H9 (cell line): ENCODE measurements around the gene SLCO6A1. TPM values are rescaled to one million over a fixed set of nuclear protein-coding genes. Genes with fewer than 3 reads are reported as not detected.

Source experiments
- DNase-seq: peaks from one replicate; pipeline ENCODE4 v3.0.0-alpha.2; 2017
- H2AFZ ChIP-seq: one replicate; pipeline ENCODE4 v1.6.1; 2013; ENCODE audit warnings: mild to moderate bottlenecking, low read length, control low read depth, moderate library complexity
- H2AK5ac ChIP-seq: 2 replicates; pipeline ENCODE4 v1.6.1; 2013; ENCODE audit warnings: low read length, control low read depth, mixed read lengths; ENCODE audit not compliant: insufficient read length
- H2BK120ac ChIP-seq: one replicate; pipeline ENCODE4 v1.6.1; 2013; ENCODE audit warnings: low read depth, mild to moderate bottlenecking, low read length, control low read depth, inconsistent platforms; ENCODE audit not compliant: poor library complexity, severe bottlenecking
- H2BK12ac ChIP-seq: 2 replicates; pipeline ENCODE4 v1.6.1; 2013; ENCODE audit warnings: low read length, control low read depth, mixed read lengths, low read depth; ENCODE audit not compliant: insufficient read length
- H2BK15ac ChIP-seq: 2 replicates; pipeline ENCODE4 v1.6.1; 2013; ENCODE audit warnings: low read depth, low read length, control low read depth
- H2BK20ac ChIP-seq: one replicate; pipeline ENCODE4 v1.6.1; 2013; ENCODE audit warnings: low read depth, mild to moderate bottlenecking, low read length, control low read depth, inconsistent platforms; ENCODE audit not compliant: poor library complexity, severe bottlenecking
- H2BK5ac ChIP-seq: 2 replicates; pipeline ENCODE4 v1.6.1; 2013; ENCODE audit warnings: low read length, control low read depth, mixed read lengths; ENCODE audit not compliant: insufficient read length
- H3K14ac ChIP-seq: 2 replicates; pipeline ENCODE4 v1.6.1; 2013; ENCODE audit warnings: low read length, control low read depth; ENCODE audit not compliant: insufficient read depth
- H3K18ac ChIP-seq: 2 replicates; pipeline ENCODE4 v1.6.1; 2013; ENCODE audit warnings: low read depth, mild to moderate bottlenecking, mixed read lengths, low read length, control low read depth; ENCODE audit not compliant: insufficient read length
- H3K23ac ChIP-seq: 2 replicates; pipeline ENCODE4 v1.6.1; 2013; ENCODE audit warnings: low read length, control low read depth, mixed read lengths, low read depth; ENCODE audit not compliant: insufficient read length
- H3K23me2 ChIP-seq: 2 replicates; pipeline ENCODE4 v1.6.1; 2013; ENCODE audit warnings: low read depth, mild to moderate bottlenecking, mixed read lengths, low read length, control low read depth; ENCODE audit not compliant: insufficient read length, poor library complexity, severe bottlenecking
- H3K27ac ChIP-seq: 2 replicates; pipeline ENCODE4 v1.5.1; 2013; ENCODE audit warnings: low read length, control low read depth, mixed read lengths, low read depth; ENCODE audit not compliant: insufficient read length
- H3K27me3 ChIP-seq: 2 replicates; pipeline ENCODE4 v1.6.1; 2013; ENCODE audit warnings: low read length, control low read depth, inconsistent platforms; ENCODE audit not compliant: insufficient read depth
- H3K4ac ChIP-seq: 2 replicates; pipeline ENCODE4 v1.6.1; 2013; ENCODE audit warnings: low read depth, mild to moderate bottlenecking, control low read depth, inconsistent platforms, low read length, moderate library complexity
- H3K4me1 ChIP-seq: 2 replicates; pipeline ENCODE4 v1.6.1; 2013; ENCODE audit warnings: low read length, control low read depth, inconsistent platforms; ENCODE audit not compliant: insufficient read depth
- H3K4me2 ChIP-seq: 2 replicates; pipeline ENCODE4 v1.6.1; 2013; ENCODE audit warnings: low read length, control low read depth, mixed read lengths; ENCODE audit not compliant: insufficient read length, insufficient read depth
- H3K56ac ChIP-seq: 2 replicates; pipeline ENCODE4 v1.6.1; 2013; ENCODE audit warnings: low read depth, mild to moderate bottlenecking, mixed read lengths, low read length, control low read depth; ENCODE audit not compliant: insufficient read length
- H3K79me1 ChIP-seq: 2 replicates; pipeline ENCODE4 v1.6.1; 2013; ENCODE audit warnings: low read depth, mild to moderate bottlenecking, moderate library complexity, low read length, control low read depth, inconsistent platforms; ENCODE audit not compliant: insufficient read depth, poor library complexity, severe bottlenecking
- H3K79me2 ChIP-seq: 2 replicates; pipeline ENCODE4 v1.6.1; 2013; ENCODE audit warnings: low read length, control low read depth, inconsistent platforms; ENCODE audit not compliant: insufficient read depth
- H3K9ac ChIP-seq: 2 replicates; pipeline ENCODE4 v1.6.1; 2013; ENCODE audit warnings: low read length, control low read depth, mixed read lengths; ENCODE audit not compliant: insufficient read length; ENCODE audit errors: extremely low read depth
- H3K9me3 ChIP-seq: one replicate; pipeline ENCODE4 v1.6.1; 2013; ENCODE audit warnings: low read depth, low read length, inconsistent platforms; ENCODE audit not compliant: control insufficient read depth
- H3T11ph ChIP-seq: one replicate; pipeline ENCODE4 v1.6.1; 2013; ENCODE audit warnings: mild to moderate bottlenecking, low read length, control low read depth, inconsistent platforms
- H4K20me1 ChIP-seq: one replicate; pipeline ENCODE4 v1.6.1; 2013; ENCODE audit not compliant: control insufficient read depth, insufficient read length, insufficient read depth
- H4K5ac ChIP-seq: 2 replicates; pipeline ENCODE4 v1.6.1; 2013; ENCODE audit warnings: low read depth, mild to moderate bottlenecking, mixed read lengths, low read length, control low read depth; ENCODE audit not compliant: insufficient read length
- H4K8ac ChIP-seq: replicated peaks from 2 replicates; pipeline ENCODE4 v1.6.1; 2013; ENCODE audit warnings: low read length, control low read depth, mixed read lengths, low read depth; ENCODE audit not compliant: insufficient read length
- H4K91ac ChIP-seq: 2 replicates; pipeline ENCODE4 v1.6.1; 2013; ENCODE audit warnings: low read depth, mild to moderate bottlenecking, moderate library complexity, mixed read lengths, low read length, control low read depth; ENCODE audit not compliant: insufficient read length
- H3K27ac Mint-ChIP-seq, 3 experiments: 2 replicates in 2 of 3; 3 replicates in 1 of 3; pipeline ENCODE4 v1.8.0; 2020 to 2021; ENCODE audit warnings: mixed read lengths in 3 of 3, mild to moderate bottlenecking in 1 of 3, moderate library complexity in 1 of 3
- H3K27me3 Mint-ChIP-seq: 2 replicates; pipeline ENCODE4 v1.8.0; 2021; ENCODE audit warnings: low read depth, mild to moderate bottlenecking, moderate library complexity, mixed read lengths
- H3K36me3 Mint-ChIP-seq, 3 experiments: 2 replicates in 2 of 3; 3 replicates in 1 of 3; pipeline ENCODE4 v1.8.0; 2020 to 2021; ENCODE audit warnings: low read depth in 3 of 3, mixed read lengths in 3 of 3; ENCODE audit not compliant: insufficient read depth in 1 of 3
- H3K4me1 Mint-ChIP-seq, 2 experiments: 2 replicates each; pipeline ENCODE4 v1.8.0; 2020; ENCODE audit warnings: mixed read lengths in 2 of 2
- H3K4me3 Mint-ChIP-seq, 2 experiments: 2 replicates in 1 of 2; 3 replicates in 1 of 2; pipeline ENCODE4 v1.8.0; 2020 to 2021; ENCODE audit warnings: mild to moderate bottlenecking in 2 of 2, mixed read lengths in 2 of 2, moderate library complexity in 1 of 2
- H3K9me3 Mint-ChIP-seq, 2 experiments: 2 replicates in 1 of 2; 3 replicates in 1 of 2; pipeline ENCODE4 v1.8.0; 2020; ENCODE audit warnings: mild to moderate bottlenecking in 2 of 2, mixed read lengths in 2 of 2, moderate library complexity in 1 of 2
- WGBS: extraction: QIAGEN DNeasy Blood & Tissue Kit; methylation state at CpG from one replicate; pipeline ENCODE4 v1.1.7; 2013; ENCODE audit warnings: missing lambda C conversion rate, low lambda C conversion rate, mixed read lengths; ENCODE audit not compliant: insufficient read length; ENCODE audit errors: extremely low coverage; 5-methylcytosine and 5-hydroxymethylcytosine counted together
- total RNA-seq: library from RNA; stranded (reverse); gene quantifications from 2 replicates; pipeline ENCODE4 v1.2.1, GENCODE V29; 2021
- TF ChIP-seq, protein P1 (sequence below): fragments of 200-600 bp; sonication (generic); conservative IDR thresholded peaks from 3 replicates; pipeline ENCODE4 v1.8.0; 2021; ENCODE audit warnings: antibody characterized with exemption, mild to moderate bottlenecking

The SLCO6A1 gene
- total RNA-seq, 1 experiment from 2014 or later = 0.46 TPM

- Histone ChIP-seq H3K14ac (no peak overlapping the region), H3K56ac (no peak overlapping the region), H3K23ac (no peak overlapping the region), H3K27me3 (no peaks in the 10 kb centered on the region), H3K9ac (no peak overlapping the region), H2BK120ac (no peak overlapping the region), H3K27ac (no peak overlapping the region), H4K5ac (no peak overlapping the region), H3K4me1 (no peaks in the 10 kb centered on the region), H4K20me1 (no peaks in the 10 kb centered on the region), H2AK5ac (no peak overlapping the region), H3K4me2 (no peak overlapping the region), H4K8ac (no peak overlapping the region), H3K9me3 (no peaks in the 10 kb centered on the region), H2BK5ac (no peak overlapping the region), H3K23me2 (no peaks in the 10 kb centered on the region), H3T11ph (no peak overlapping the region), H2BK12ac (no peak overlapping the region), H3K4ac (no peak overlapping the region), H3K79me2 (no peaks in the 10 kb centered on the region), H2AFZ (no peak overlapping the region), H3K79me1 (no peaks in the 10 kb centered on the region), H4K91ac (no peak overlapping the region), H2BK20ac (no peak overlapping the region), H3K18ac (no peak overlapping the region), H2BK15ac (no peak overlapping the region)
- H3K27me3 Mint-ChIP-seq = no peaks in the 10 kb centered on the region
- no peak for DNase-seq
- no peaks in the 10 kb centered on the region for H3K4me1 Mint-ChIP-seq
- H3K4me3 Mint-ChIP-seq = no peak overlapping the region
- no peak overlapping the region for H3K27ac Mint-ChIP-seq
- H3K9me3 Mint-ChIP-seq = no peaks in the 10 kb centered on the region
- no peaks in the 10 kb centered on the region for H3K36me3 Mint-ChIP-seq
- WGBS = no CpG with 5 or more reads among the region's 1 CpG
- TF ChIP-seq, protein P1, sequence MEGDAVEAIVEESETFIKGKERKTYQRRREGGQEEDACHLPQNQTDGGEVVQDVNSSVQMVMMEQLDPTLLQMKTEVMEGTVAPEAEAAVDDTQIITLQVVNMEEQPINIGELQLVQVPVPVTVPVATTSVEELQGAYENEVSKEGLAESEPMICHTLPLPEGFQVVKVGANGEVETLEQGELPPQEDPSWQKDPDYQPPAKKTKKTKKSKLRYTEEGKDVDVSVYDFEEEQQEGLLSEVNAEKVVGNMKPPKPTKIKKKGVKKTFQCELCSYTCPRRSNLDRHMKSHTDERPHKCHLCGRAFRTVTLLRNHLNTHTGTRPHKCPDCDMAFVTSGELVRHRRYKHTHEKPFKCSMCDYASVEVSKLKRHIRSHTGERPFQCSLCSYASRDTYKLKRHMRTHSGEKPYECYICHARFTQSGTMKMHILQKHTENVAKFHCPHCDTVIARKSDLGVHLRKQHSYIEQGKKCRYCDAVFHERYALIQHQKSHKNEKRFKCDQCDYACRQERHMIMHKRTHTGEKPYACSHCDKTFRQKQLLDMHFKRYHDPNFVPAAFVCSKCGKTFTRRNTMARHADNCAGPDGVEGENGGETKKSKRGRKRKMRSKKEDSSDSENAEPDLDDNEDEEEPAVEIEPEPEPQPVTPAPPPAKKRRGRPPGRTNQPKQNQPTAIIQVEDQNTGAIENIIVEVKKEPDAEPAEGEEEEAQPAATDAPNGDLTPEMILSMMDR = no peak
These were observed 113.4 kb downstream of the SLCO6A1 start for GRCh38 chr5:102385365-102385764.
